GM18951 (cell line): ENCODE results near the gene KCNJ5.

ENCODE experiments used
- POLR2A ChIP-seq: IDR thresholded peaks from 4 replicates; pipeline ENCODE4 v1.6.1; 2011; ENCODE audit warnings: mild to moderate bottlenecking; ENCODE audit not compliant: insufficient read length, insufficient read depth; ENCODE audit errors: extremely low read depth
- in situ Hi-C: fragments of 300-500 bp; cut with MboI; formaldehyde crosslinking; loops from one replicate; pipeline ENCODE4 v1.12.0; 2022; ENCODE audit warnings: low sequenced_read_pairs, mixed read lengths, inconsistent platforms; ENCODE audit not compliant: unreplicated experiment

KCNJ5 gene

GRCh38 chr11:128962896-128963295 is 71.7 kb downstream of the KCNJ5 start:
- in situ Hi-C loops, result no loop called here
- TF ChIP-seq POLR2A, result no peak

GRCh38 chr11:128963744-128964325 is 72.7 kb downstream of the KCNJ5 start:
- no peak for TF ChIP-seq POLR2A
- in situ Hi-C loops, result no loop called here

GRCh38 chr11:128964463-128964930 is 73.3 kb downstream of the KCNJ5 start:
- in situ Hi-C loops, result no loop called here
- no peak for TF ChIP-seq POLR2A

GRCh38 chr11:128965485-128965884 is 74.3 kb downstream of the KCNJ5 start:
- in situ Hi-C loops, result no loop called here
- no peak for TF ChIP-seq POLR2A

GRCh38 chr11:128967578-128967977 is 76.4 kb downstream of the KCNJ5 start:
- no peak for TF ChIP-seq POLR2A
- in situ Hi-C loops, result no loop called here

- TF ChIP-seq POLR2A, result no peak
- in situ Hi-C loops, result no loop called here
Observed at GRCh38 chr11:128968916-128969315, 77.8 kb downstream of the KCNJ5 start.
